Dendritic cell treated with granulocyte-macrophage colony-stimulating factor and Interleukin-4, amounts not matched to agents 40 ng/mL and 50 ng/mL, for 4 days (primary cell): Measurements from ENCODE around the gene CYP26B1.

Source experiments
- H3K27ac Mint-ChIP-seq: one replicate; pipeline ENCODE4 v1.8.0; 2022; ENCODE audit warnings: mild to moderate bottlenecking, mixed read lengths
- H3K27me3 Mint-ChIP-seq: one replicate; pipeline ENCODE4 v1.8.0; 2022; ENCODE audit warnings: mild to moderate bottlenecking, mixed read lengths
- H3K36me3 Mint-ChIP-seq: one replicate; pipeline ENCODE4 v1.8.0; 2022; ENCODE audit warnings: low read depth, mixed read lengths
- H3K4me1 Mint-ChIP-seq: one replicate; pipeline ENCODE4 v1.8.0; 2022; ENCODE audit warnings: low read depth, mixed read lengths
- H3K4me3 Mint-ChIP-seq: one replicate; pipeline ENCODE4 v1.8.0; 2022; ENCODE audit warnings: mild to moderate bottlenecking, moderate library complexity, mixed read lengths
- H3K9me3 Mint-ChIP-seq: one replicate; pipeline ENCODE4 v1.8.0; 2022; ENCODE audit warnings: mixed read lengths
- intact Hi-C: fragments of 100-400 bp; cut with micrococcal nuclease; formaldehyde crosslinking; loops from one replicate; pipeline ENCODE4 v1.15.0; 2022

The CYP26B1 gene

DNA sequence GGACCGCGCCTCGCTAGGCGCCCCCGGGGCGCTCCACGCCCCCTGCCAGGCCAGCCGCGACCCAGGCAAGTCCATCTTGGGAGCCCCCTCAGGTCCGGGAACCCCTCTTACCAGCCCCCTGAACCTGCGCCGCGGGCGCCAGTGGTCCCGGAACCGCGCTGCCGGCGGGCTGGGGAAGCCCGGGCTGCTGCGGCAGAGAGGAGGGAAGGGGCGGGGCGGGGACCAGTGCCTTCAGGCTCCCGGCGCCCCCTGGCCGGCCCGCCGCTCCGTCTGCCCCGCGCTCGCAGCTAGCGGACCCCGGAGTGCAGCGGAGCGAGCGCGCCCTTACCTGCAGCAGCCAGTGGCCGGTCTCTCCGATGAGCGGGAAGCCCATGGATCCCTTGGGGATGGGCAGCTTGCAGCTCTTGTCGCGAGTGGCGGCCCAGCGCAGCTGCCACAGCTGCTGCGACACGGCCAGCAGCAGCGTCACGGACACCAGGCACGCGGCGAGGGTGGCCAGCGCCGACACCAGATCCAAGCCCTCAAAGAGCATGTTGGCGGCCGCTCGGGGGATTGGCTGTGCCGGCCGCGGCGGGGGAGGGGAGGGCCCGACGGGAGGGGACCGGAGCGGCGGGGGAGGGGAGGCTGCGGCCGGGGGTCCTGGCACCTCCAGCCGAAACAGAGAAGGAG lies at the start of gene CYP26B1:
Gene CYP26B1 (minus strand): TSS at position 560 of the 669 bp plus-strand sequence. CDS start 28 bp downstream, at position 532.
- Mint-ChIP-seq H3K9me3 (no peaks in the 10 kb centered on the region), H3K27ac (no peak within 1 kb of the TSS), H3K4me3 (peak within 1 kb of the TSS; percentile 66), H3K36me3 (no peaks in the 10 kb centered on the region), H3K4me1 (peaks cover 51% of the 10 kb centered on the region), H3K27me3 (peaks cover 93% of the 10 kb centered on the region)
- intact Hi-C loops, result loop anchor here (5.0 kb wide), 1 partner anchor 600 kb away; no protein-coding TSS in a partner anchor

DNA sequence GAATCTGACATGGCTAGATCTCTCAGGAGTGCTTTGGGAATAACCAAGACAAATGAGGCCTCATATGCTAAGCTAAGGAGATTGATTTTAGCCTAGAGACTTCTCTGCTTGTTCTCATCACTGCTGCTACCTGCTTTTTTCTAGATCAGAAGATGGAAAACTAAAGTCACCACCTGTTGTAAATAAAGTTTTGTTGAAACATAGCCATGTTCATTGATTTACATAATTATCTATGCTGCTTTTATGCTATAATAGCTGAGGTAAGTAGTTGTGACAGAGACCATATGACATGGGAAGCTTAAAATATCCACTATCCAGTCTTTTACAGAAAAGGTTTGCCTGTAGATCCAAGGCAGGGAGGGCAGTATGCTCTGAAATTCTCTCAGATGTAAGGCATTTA lies 46.1 kb upstream of the CYP26B1 start:
- Mint-ChIP-seq H3K4me1 (no peaks in the 10 kb centered on the region), H3K9me3 (peaks cover 19% of the 10 kb centered on the region), H3K27me3 (no peaks in the 10 kb centered on the region), H3K4me3 (no peak overlapping the region), H3K36me3 (no peaks in the 10 kb centered on the region), H3K27ac (no peak overlapping the region)
- intact Hi-C loops, result no loop called here

DNA sequence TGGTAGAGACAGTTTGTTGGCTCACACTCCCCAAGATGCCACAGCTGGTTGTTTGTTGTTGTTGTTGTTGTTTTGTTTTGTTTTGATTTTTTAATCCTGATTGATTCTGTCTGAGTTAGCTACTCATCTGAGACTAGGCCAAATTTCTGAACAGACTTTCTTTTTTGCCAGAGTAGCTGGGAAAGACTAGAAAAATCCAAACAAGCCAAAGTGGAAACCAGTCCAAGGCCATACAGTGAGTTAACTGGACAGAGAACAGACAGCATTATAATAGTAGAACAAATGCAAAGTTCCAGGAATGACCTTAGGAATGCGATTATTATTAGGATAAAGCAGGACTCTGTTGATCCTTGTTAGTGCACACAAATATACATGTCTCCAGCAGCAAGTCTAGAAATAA lies 43.8 kb upstream of the CYP26B1 start:
- peaks cover 19% of the 10 kb centered on the region for H3K9me3 Mint-ChIP-seq
- H3K27ac Mint-ChIP-seq, result no peak overlapping the region
- H3K27me3 Mint-ChIP-seq, result no peaks in the 10 kb centered on the region
- no peaks in the 10 kb centered on the region for H3K36me3 Mint-ChIP-seq
- no peak overlapping the region for H3K4me3 Mint-ChIP-seq
- no peaks in the 10 kb centered on the region for H3K4me1 Mint-ChIP-seq
- intact Hi-C loops, result no loop called here

GRCh38 chr2:72185206-72185605 lies 37.5 kb upstream of the CYP26B1 start:
- H3K27ac Mint-ChIP-seq, result no peak overlapping the region
- peaks cover 11% of the 10 kb centered on the region for H3K9me3 Mint-ChIP-seq
- H3K4me3 Mint-ChIP-seq, result no peak overlapping the region
- H3K4me1 Mint-ChIP-seq, result no peaks in the 10 kb centered on the region
- intact Hi-C loops, result no loop called here
- no peaks in the 10 kb centered on the region for H3K36me3 Mint-ChIP-seq
- H3K27me3 Mint-ChIP-seq, result no peaks in the 10 kb centered on the region

- no peaks in the 10 kb centered on the region for H3K4me1 Mint-ChIP-seq
- H3K4me3 Mint-ChIP-seq, result no peak overlapping the region
- H3K27me3 Mint-ChIP-seq, result no peaks in the 10 kb centered on the region
- no peaks in the 10 kb centered on the region for H3K36me3 Mint-ChIP-seq
- H3K9me3 Mint-ChIP-seq, result no peaks in the 10 kb centered on the region
- intact Hi-C loops, result no loop called here
- no peak overlapping the region for H3K27ac Mint-ChIP-seq
Measured at GRCh38 chr2:72183466-72183865, 35.8 kb upstream of the CYP26B1 start.

DNA sequence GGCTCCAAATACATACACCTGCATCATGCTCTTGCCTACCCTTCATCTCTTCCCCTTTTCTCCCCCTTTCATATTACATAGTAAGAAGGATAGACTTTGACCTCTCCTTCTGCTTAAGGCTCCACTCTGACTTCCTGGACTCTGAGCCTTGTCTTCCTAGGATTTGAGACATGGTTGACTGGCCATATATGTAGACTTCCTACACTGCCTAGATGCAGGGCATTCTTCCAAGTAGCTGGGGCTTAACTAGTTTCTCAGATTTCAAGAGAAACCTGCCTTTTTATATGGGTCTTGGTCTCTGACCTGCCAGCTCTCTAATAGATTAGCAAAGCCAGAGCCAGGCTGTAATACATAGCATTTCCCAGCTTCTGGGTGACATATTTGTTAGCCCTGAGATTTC lies 35.4 kb upstream of the CYP26B1 start:
- no peaks in the 10 kb centered on the region for H3K36me3 Mint-ChIP-seq
- H3K27ac Mint-ChIP-seq, result no peak overlapping the region
- no peaks in the 10 kb centered on the region for H3K9me3 Mint-ChIP-seq
- H3K4me1 Mint-ChIP-seq, result no peaks in the 10 kb centered on the region
- intact Hi-C loops, result no loop called here
- no peak overlapping the region for H3K4me3 Mint-ChIP-seq
- H3K27me3 Mint-ChIP-seq, result no peaks in the 10 kb centered on the region

DNA sequence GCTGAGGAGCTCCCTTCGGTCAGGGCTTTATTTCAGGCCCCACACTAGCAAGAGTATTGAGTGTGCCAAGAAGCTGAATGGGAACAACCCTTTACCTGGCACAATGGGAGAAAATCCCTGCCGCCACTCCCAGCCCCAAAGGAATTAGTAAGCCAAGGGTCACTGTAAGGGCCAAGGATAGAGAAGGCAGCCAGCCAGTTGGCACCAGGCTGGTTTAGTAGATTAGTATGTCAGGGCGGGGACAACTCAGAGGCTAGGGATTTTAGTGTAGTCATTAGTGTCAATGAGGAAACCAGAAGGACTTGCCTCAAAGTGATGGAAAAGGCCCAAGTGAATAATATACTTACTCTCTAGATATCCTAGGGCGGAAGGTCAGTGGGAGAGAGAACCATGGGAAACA lies 34.9 kb upstream of the CYP26B1 start:
- H3K27me3 Mint-ChIP-seq, result no peaks in the 10 kb centered on the region
- H3K27ac Mint-ChIP-seq, result no peak overlapping the region
- H3K4me1 Mint-ChIP-seq, result no peaks in the 10 kb centered on the region
- no peak overlapping the region for H3K4me3 Mint-ChIP-seq
- intact Hi-C loops, result no loop called here
- H3K36me3 Mint-ChIP-seq, result no peaks in the 10 kb centered on the region
- H3K9me3 Mint-ChIP-seq, result no peaks in the 10 kb centered on the region

GRCh38 chr2:72181616-72182015 lies 34.0 kb upstream of the CYP26B1 start:
- no peak overlapping the region for H3K27ac Mint-ChIP-seq
- no peaks in the 10 kb centered on the region for H3K9me3 Mint-ChIP-seq
- H3K4me3 Mint-ChIP-seq, result no peak overlapping the region
- H3K4me1 Mint-ChIP-seq, result no peaks in the 10 kb centered on the region
- no peaks in the 10 kb centered on the region for H3K36me3 Mint-ChIP-seq
- intact Hi-C loops, result no loop called here
- H3K27me3 Mint-ChIP-seq, result no peaks in the 10 kb centered on the region

- intact Hi-C loops, result no loop called here
- Mint-ChIP-seq H3K27me3 (no peaks in the 10 kb centered on the region), H3K4me1 (no peaks in the 10 kb centered on the region), H3K27ac (no peak overlapping the region), H3K36me3 (peaks cover 6% of the 10 kb centered on the region), H3K4me3 (no peak overlapping the region), H3K9me3 (no peaks in the 10 kb centered on the region)
Measured at GRCh38 chr2:72180351-72180750, 32.7 kb upstream of the CYP26B1 start.

- H3K27ac Mint-ChIP-seq, result no peak overlapping the region
- H3K4me3 Mint-ChIP-seq, result no peak overlapping the region
- H3K4me1 Mint-ChIP-seq, result no peaks in the 10 kb centered on the region
- no peaks in the 10 kb centered on the region for H3K9me3 Mint-ChIP-seq
- H3K36me3 Mint-ChIP-seq, result peaks cover 6% of the 10 kb centered on the region
- H3K27me3 Mint-ChIP-seq, result no peaks in the 10 kb centered on the region
- intact Hi-C loops, result no loop called here
Measured at GRCh38 chr2:72178551-72178950, 30.9 kb upstream of the CYP26B1 start.

DNA sequence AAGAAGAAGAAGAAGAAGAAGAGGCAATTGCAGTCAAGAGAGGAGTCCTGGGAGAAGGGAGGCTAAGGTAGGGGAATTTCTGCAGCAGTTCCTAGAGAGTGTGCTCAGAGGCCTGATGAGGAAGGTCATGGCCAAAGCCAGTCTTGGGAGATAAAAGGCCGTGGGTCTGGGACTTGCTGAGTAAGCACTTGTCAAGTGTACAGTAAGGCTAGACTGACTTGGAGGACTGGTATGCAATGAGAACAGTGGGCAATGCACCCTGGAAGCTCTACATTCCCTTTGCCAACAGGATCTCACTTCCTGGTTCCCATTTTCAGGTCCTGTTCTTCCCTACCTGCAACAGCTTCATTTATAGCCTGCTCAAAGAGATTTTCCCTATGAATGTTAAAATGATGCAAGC lies 28.6 kb upstream of the CYP26B1 start:
- H3K4me1 Mint-ChIP-seq, result no peaks in the 10 kb centered on the region
- intact Hi-C loops, result no loop called here
- peaks cover 6% of the 10 kb centered on the region for H3K36me3 Mint-ChIP-seq
- H3K27me3 Mint-ChIP-seq, result no peaks in the 10 kb centered on the region
- H3K27ac Mint-ChIP-seq, result no peak overlapping the region
- no peaks in the 10 kb centered on the region for H3K9me3 Mint-ChIP-seq
- no peak overlapping the region for H3K4me3 Mint-ChIP-seq

DNA sequence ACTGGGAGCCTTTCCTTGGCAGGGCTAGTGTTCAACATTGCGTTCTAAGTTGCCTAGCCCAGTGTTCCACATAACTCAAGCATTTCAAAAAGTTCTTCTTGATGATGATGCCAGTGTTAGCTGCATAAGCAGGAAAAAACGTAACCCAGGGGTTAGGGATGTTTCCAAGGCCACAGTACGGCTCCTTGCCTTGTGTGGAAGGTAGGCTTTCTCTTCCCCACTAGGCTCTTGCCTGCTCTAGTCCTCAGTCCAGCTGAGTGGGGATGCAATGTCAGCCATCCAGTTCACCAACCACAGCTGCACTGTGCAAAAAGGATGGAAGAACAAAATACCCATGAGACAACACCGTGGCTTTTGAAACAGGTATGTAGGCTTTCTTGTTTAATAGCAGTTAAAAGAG lies 28.0 kb upstream of the CYP26B1 start:
- H3K36me3 Mint-ChIP-seq, result peaks cover 6% of the 10 kb centered on the region
- intact Hi-C loops, result no loop called here
- no peak overlapping the region for H3K27ac Mint-ChIP-seq
- no peaks in the 10 kb centered on the region for H3K9me3 Mint-ChIP-seq
- no peak overlapping the region for H3K4me3 Mint-ChIP-seq
- no peaks in the 10 kb centered on the region for H3K4me1 Mint-ChIP-seq
- H3K27me3 Mint-ChIP-seq, result no peaks in the 10 kb centered on the region

GRCh38 chr2:72173640-72174321 lies 26.1 kb upstream of the CYP26B1 start:
- Mint-ChIP-seq H3K4me1 (no peaks in the 10 kb centered on the region), H3K36me3 (peaks cover 6% of the 10 kb centered on the region), H3K27me3 (peaks cover 2% of the 10 kb centered on the region), H3K27ac (no peak overlapping the region), H3K4me3 (no peak overlapping the region), H3K9me3 (no peaks in the 10 kb centered on the region)
- intact Hi-C loops, result no loop called here

DNA sequence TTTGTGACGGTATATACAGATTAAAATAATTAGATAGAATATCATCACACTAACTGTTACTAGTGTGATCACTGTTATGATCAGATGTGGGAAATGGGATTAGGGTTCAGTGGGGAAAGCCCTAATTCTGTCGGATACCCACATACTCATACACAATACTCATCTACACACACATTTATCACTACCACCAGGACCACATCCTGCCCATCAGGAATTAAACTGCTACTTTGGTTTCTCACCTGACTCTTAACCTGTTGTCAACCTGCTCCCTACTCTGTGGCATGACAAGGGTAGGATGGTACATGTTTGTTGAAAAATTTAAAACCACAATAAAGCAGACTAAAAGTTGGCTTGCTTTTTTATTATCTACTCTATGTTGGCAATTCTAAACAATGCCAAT lies 24.8 kb upstream of the CYP26B1 start:
- no peak overlapping the region for H3K27ac Mint-ChIP-seq
- no peak overlapping the region for H3K4me3 Mint-ChIP-seq
- intact Hi-C loops, result no loop called here
- H3K9me3 Mint-ChIP-seq, result no peaks in the 10 kb centered on the region
- H3K27me3 Mint-ChIP-seq, result peaks cover 4% of the 10 kb centered on the region
- peaks cover 6% of the 10 kb centered on the region for H3K36me3 Mint-ChIP-seq
- no peaks in the 10 kb centered on the region for H3K4me1 Mint-ChIP-seq

- Mint-ChIP-seq H3K27ac (no peak overlapping the region), H3K4me1 (no peaks in the 10 kb centered on the region), H3K4me3 (no peak overlapping the region), H3K36me3 (no peaks in the 10 kb centered on the region), H3K27me3 (peaks cover 17% of the 10 kb centered on the region), H3K9me3 (no peaks in the 10 kb centered on the region)
- intact Hi-C loops, result no loop called here
Measured at GRCh38 chr2:72166279-72166678, 18.6 kb upstream of the CYP26B1 start.
